D341Med (cell line): ENCODE results near the gene FAM83B.
"Not testable (repeated sequence)": the region's sequence is repeated elsewhere in the genome, so short reads cannot be mapped to it uniquely, and the experiment has no call there.

Source experiments
- DNase-seq: peaks from one replicate; pipeline ENCODE4 v3.0.0; 2012; ENCODE audit warnings: low spot score

Gene FAM83B

DNA sequence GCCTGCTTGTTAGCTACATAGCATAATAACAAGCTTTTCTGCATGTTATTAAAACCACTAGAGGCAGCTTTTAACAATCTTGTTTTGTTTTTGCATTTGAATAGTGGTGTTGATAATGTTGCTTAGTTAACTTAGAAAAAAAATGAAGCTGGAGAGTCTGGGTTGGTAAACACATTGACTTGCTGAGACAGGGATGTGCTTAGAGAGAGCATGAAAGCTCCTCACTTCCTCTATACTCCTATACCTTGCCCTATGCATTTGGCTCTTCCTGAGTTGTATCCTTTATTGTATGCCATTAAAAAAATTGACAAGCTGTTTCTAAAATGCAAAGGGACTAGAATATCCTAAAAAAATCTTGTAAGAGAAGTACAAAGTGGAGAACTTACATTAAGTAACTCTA is 13.6 kb downstream of the FAM83B start:
- DNase-seq: no peak

DNA sequence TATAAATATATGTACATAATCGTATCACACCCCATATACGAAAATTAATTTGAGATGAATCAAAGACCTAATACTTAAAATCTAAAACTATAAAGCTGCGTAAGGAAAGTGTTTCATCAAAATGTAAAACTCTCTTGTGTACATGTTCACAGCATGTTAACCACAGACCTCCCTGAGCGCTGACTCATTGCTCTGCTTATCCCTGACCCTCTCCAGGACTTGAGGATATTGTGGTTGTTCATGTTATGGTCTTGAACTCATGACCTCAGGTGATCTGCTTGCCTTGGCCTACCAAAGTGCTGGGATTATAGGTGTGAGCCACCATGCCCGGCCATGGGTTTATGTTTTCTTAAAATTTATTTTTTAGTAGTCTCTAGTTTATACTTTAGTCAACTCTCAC is 14.2 kb downstream of the FAM83B start:
- DNase-seq: no peak

DNA sequence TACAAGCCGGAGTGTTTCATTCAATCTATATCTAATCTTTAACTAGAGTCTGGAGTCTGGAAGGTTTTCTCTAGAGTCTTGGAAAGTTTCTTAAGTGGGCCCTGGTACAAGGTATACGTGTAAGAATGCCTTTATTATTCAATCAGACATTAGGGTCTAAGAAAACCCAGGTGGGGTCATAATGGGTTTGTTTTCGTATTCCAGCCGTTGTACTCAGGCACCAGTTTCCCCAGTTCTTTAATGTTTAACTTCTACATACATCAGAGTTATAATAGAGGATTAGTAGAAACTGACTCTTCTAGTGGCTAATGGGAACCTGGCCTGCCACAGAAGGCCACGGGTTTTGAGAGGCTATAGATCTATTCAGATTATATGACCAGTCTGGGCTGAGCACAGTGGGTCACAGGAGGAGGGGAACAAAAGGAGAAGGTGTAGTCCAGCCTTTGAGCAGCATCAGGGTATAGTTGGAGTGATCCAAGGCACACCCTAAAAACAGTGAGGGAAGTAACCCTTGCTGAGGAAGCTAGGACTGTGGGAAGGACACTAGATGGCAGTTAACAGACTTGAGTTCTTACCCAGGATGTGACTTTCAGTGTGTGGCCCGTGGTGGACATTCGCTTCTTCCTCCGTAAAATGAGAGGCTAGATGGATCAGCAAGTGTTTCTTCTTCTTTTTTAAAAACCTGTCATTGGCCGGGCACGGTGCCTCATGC is 15.5 kb downstream of the FAM83B start:
- DNase-seq: no peak

DNA sequence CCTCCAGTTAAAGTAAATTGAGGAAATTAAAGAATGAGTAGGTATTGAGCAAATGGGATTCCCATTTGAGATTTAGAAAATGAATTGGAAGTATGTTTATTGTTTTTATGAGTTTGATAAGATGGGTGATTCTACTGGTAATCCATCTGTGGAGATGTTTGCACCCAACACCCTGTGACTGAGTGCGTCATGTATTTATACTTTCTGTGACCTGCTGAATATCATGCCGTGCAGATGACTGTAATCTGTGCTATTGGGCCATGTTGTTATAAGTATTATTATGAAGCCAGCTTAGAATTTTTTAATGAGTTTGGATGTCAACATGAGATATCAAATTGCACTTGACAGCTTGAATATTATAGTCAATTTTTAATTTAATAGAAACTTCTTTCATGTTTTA is 17.7 kb downstream of the FAM83B start:
- DNase-seq: no peak

DNA sequence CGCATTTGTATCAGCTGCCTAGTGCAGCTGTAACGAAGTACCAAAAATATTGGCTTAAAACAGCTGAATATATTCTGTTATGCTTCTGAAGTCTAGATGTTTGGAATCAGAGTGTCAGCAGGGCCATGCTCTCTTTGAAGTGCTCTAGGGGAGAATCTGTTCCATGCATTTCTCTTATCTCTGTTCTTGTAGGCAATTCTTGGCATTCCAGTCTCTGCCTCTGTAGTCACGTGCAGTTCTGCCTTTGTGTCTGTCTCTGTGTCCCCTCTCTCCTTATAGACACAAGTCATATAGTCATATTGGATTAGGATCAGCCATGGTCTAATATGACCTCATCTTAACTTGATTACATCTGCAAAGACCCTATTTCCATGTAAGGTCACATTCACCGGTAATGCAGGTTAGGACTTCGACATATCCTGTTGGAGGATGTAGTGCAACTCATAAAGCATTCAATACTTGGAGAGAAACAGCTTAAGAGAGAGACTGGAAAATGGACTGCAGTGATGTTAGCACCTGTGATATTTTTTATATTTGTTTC is 18.6 kb downstream of the FAM83B start:
- no peak for DNase-seq

DNA sequence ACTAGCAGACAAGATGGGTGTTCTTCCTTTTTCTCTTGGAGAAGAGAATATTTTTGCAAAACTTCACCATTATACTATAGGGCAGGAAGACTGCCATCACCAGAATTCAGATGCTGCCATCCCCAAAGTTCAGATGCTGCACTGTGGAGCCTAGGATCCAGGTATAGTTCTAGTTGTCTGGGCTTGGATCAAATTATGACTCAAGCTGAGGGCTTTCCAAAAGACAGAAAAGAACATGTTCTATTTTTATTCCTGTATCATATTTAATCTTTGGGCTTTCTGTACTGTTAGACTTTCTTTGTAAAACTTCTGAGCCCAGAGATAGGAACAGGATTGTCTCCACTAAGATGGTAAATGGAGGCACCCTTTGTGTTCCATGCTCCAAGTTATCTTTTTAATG is 22.0 kb downstream of the FAM83B start:
- no peak for DNase-seq

DNA sequence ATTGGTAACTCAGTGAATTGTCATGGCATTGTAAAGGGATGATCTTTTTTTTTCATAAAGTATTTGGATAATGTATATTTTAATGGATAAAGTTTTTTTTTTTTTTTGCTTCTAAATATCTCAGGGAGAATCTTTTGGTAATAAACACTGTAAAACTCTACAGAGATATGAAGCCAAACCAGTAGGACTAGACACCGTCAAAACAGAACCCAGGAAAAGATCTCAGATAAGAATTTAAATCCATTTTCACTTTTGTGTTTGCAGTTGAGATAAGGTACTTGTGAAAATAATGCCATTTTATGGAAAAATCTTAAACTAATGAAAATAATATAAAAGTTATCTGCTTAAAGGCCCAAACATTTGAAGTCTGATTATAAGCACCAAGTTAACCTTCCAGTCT is 27.0 kb downstream of the FAM83B start:
- no peak for DNase-seq

DNA sequence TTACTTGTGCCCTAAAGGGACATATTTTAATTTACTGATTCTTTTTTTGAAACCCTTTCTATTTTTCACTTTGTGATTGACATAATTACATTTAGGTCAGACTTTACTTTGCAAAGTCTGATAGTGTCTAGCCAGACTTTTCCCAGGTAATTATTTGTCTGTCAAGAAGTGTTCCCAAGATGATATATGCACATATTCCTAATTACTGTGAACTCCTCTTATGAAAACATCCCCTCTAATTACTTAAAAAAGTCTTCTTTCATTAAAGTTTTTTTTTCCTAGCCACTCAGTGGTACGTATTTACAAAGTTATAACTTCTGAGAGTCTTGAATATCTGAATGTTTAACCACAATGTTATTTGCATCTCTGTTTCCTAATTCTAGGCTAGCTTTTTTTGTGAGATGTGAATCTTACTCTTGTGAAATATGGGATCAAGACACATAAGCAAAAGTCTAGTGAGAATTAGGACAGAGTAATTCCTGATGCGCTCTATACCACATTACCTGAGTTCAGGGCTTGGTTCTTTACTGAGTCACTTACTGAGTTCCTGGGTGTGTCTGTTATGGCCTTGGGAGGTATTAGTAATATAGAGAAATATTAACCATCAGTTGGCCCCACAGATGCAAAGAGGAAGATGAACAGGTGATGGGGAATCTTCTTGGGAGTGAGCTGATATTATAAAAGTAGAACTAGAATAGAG is 27.9 kb downstream of the FAM83B start:
- DNase-seq: no peak

DNA sequence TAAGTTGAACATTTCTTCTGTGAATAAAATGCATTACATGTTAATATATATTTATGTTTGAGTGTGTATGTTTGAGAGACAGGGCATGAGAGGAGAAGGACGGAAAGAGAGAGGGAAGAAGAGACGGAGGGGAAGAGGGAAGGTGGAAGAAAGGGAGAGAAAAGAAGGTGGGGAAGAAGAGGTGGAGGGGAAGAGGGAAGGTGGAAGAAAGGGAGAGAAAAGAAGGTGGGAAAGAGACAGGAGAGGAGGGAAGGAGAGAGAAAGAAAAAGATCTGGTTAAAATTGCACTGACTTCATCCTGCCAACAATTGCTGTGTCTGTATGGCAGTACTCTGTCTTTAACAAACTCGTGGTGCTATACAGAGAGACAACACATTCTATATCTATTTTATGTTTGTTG is 29.0 kb downstream of the FAM83B start:
- DNase-seq: no peak

DNA sequence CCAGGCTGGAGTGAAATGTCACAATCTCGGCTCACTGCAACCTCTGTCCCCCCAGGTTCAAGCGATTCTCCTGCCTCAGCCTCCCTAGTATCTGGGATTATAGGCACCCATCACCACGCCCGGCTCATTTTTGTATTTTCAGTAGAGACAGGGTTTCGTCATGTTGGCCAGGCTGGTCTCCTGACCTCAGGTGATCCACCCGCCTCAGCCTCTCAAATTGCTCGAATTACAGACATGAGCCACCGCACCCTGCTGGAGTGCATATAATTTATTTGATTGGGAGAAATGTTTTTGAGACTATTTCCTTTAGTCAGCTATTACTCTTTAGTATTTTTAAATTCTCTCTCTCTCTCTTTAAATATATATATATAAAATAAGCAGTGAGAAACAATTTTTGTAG is 29.8 kb downstream of the FAM83B start:
- no peak for DNase-seq

DNA sequence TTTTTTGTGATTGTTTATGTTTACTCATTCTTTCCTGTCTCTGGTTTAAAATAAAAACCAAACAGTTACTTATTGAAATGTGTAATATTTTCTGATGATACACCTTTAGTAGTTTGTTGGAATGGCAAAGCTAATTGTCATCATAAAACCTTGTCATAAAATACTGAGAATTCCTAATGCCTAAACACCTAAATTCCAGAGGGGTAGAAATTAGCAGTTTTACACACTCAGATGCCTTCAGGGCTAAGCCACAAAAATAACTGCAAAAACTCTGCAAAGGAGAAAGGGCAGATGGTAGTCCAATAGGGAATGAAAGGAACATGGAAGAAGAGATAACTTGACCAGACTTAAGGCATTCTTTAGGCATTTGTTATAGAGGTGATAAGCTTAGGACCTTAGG is 30.3 kb downstream of the FAM83B start:
- DNase-seq: no peak

DNA sequence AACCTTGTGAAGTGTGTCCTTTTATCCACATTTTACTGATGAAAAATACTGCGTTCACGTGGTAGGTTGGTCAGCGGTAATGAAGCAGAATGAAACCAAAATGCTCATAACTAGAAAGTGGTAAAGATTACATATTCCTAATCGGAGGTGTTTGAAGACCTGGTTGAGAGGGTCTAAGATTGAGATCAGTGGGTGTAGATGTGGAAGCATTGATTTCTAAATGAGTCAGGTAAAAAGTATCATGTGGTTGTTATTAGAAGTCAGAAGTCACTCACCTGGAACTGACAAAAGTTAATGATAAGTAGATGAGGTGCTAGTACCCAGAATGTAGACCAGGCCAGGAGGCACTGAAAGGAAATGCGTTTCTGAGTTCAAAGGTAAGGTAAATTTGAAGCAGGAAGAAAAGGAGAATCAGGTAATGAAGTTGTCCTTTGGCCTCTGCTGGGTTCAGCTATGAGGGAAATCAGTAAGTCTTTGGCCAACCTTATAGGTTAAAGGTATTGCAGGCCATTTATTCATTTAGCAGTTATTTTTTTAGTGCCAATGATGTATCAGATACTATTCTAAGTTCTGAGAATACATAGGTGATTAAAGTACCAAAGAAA is 31.2 kb downstream of the FAM83B start:
- DNase-seq: no peak

DNA sequence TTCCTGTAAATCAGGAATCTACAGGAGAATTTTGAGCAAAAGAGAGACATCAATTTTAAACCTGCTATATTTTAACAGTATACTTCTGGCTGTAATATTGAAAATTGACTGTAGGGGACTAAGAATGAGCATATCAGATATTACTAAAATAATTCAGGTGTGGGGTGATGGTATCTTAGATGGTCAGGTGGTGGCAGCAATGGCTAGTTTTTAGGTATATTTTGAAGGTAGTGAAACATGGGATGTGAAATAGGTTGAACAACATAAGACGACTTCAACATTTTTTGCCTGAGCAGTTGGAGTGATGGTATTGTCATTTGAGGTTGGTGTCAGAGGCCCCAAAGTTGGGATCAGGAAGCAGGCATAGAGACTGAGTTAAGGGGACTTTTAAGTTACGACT is 32.1 kb downstream of the FAM83B start:
- DNase-seq: no peak

DNA sequence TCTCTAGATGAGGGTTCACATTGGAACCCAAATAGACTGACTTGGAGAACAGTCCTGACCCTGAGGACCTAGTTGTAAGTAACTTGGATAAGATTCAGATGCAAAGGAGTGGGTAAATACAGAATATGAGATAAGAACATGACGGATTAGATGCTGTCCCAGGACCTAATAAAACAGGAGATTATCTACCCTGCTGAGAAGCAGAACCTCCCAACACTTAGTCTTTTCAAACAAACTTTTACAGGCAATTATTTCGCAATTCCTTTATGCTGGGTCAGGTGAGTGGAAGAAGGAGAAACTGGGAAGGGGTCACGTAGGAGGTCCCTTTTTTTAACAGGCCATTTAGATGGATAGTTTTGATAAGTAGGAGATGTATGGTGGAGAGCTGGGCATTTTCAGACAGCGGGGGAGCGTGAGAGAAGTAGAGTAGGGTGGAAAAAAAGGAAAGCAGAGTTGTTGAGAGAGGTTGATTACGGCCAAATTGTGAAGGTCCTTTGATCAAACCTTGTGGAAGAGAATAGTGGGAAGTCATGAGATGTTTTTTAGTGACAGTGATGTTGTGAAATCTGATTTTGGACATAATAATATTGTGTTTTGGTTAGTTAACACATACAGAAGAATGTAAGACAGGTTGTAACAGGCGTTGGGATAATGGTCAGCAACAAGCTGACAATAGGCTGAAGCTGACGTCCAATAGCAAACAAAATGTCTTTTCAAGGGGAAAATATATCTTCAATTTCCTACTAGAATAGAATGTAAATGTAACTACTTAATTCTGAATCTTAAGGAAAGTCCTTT is 32.8 kb downstream of the FAM83B start:
- DNase-seq: no peak

DNA sequence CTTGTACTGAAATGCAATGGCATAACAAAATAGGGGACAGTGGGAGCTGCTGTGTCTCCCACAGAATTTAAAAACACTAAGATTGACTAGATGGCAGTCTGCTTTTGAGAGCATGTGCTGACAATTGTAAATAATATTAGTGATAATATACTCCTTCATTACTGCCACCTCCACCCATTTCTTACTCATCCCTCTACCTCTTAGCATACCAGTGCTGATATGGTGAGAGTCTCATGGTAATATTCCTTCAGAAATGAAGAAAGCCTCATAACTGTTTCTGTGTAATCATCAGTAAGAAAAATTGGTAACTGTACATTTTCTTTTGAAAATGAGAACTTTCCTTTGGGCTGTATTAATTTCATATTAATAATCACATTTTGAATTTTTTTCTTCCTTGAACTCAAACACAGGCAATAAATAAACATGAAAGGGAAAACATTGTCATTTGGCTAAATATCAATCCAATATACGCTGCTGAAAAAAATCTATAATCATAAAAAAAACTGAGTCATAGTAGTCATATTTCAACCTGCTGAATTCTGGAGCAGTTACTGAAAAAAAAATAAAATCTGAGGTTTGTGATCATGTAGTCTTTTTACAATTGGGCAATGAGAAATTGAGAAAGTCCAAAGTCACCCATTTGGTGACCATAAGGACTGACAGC is 34.6 kb downstream of the FAM83B start:
- DNase-seq: no peak

DNA sequence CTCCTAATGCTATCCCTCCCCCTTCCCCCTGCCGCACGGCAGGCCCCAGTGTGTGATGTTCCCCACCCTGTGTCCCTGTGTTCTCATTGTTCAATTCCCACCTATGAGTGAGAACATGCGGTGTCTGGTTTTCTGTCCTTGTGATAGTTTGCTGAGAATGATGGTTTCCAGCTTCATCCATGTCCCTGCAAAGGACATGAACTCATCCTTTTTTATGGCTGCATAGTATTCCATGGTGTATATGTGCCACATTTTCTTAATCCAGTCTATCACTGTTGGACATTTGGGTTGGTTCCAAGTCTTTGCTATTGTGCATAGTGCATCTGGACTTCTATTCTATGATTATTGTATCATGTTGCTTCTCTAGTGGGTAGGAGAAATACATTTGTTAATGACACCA is 35.3 kb downstream of the FAM83B start:
- not testable (repeated sequence) for DNase-seq

DNA sequence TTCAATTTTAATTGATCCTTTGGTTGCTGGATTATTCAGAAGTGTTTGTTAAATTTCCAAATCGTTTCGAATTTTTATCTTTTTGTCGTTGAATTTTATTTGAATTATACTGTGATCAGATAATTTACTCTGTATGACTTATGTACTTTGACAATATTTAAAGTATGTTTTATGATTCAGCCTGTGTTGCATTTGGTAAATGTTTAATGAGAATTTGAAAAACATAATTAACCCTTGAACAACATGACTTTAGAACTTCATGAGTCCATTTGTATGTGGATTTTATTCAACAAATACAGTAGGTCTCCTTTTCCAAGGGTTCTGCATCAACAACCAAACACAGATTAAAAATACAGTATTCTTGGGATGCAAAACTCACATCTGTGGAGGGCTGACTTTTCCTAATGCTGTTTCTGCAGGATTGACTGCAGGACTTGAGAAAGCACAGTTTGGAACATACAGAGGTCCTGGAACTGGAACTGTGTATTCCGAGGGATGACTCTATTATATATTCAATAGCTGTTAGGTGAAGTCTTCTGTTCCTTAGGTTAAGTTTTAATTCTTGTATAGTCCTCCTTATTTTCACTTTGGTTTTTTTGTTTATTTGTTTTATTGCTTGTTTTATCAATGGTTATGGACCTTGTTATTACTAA is 40.5 kb downstream of the FAM83B start:
- no peak for DNase-seq

DNA sequence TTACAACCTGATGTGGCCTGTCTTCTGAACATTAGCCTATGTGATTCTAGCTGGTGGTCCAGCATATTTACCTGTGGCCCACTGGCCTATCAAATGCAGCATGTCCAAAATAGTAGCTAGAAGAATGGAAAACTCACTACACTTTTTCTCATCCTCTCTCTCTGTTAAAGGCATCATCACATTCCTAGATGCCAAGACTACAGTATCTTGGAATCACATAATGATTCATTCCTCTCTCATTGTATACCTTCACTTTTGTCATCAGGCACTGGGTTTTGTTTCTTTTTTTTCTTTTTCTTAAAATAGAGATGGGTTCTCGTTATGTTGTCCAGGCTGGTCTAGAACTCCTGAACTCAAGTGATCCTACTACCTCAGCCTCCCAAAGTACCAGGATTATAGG is 45.0 kb downstream of the FAM83B start:
- DNase-seq: no peak

DNA sequence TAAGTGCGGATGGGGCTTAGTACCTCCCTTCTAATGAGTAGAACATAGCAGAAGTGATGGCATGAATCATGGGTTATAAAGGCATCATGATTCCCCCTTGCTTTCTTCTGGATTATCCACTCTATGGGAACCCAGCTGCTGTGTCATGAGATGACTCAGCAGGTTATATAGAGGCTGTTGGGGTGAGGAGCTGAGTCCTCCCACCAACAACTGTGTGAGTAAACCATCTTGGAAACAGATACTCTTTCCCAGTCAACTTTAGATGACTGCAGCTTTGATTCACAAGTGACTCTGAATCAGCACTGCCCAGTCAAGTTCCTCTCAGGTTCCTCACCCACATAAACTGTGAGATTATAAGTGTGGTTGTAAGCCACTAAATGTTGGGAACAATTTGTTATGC is 46.3 kb downstream of the FAM83B start:
- DNase-seq: no peak

DNA sequence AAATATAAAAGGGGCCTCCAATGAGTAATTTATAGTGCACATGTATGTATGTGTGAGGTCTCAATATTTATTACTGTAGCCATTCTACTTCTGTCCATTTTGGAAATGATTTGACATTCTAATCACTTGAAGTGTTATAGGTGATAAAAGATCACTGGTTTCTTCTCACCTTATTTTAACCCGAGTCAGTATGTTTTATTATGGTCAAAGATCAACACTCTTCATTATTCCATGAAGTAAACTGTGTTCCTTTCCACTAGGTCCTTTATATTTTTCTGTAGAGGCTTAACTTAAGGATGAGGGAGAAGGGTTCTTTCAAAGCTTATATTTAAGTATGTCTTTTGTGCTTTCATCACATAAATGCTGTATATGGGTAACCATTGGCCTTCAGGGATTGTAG is 47.2 kb downstream of the FAM83B start:
- DNase-seq: no peak

DNA sequence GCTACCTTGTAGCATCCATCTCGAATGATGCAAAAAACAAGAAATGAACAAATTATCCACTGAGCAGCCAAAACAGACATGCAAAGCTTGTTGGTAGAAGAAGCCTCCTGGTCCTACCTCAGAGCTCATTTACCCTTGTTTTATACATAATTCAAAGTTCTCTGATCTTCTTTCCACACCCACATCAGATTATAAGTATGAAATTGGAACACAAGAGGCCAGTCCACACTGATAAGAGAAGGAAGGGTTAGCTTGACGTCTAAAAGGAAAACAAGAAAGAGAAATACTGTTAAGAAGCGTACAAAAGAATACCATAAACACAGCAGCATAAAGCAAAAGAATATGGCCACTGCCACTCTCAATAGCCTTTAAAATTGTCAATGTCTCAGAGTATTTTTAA is 49.7 kb downstream of the FAM83B start:
- DNase-seq: no peak
